GM23338 (cell line): ENCODE measurements around the gene CXXC5. TPM values are rescaled to one million over a fixed set of nuclear protein-coding genes. Genes with fewer than 3 reads are reported as not detected.

Source experiments
- ATAC-seq: fragments of 200-7000 bp; cut with Tn5 transposase; 3 replicates; pipeline ENCODE4 v1.9.1; 2020
- DNase-seq: peaks from one replicate; pipeline ENCODE4 v3.0.0-alpha.2; 2015; ENCODE audit warnings: low spot score
- H2AFZ ChIP-seq: fragments of 200-600 bp; sonication (generic); 2 replicates; pipeline ENCODE4 v1.8.0; 2016; ENCODE audit warnings: antibody characterized with exemption, mild to moderate bottlenecking, moderate library complexity
- H3F3A ChIP-seq: fragments of 200-600 bp; sonication (generic); replicated peaks from 2 replicates; pipeline ENCODE4 v1.8.0; 2017; ENCODE audit warnings: antibody characterized with exemption, mixed run types, low read depth
- H3K27ac ChIP-seq: fragments of 200-600 bp; sonication (generic); 2 replicates; pipeline ENCODE4 v1.6.1; 2016; ENCODE audit warnings: low read depth
- H3K27me3 ChIP-seq: fragments of 200-600 bp; sonication (generic); 2 replicates; pipeline ENCODE4 v1.8.0; 2016; ENCODE audit warnings: mild to moderate bottlenecking, mixed run types, moderate library complexity; ENCODE audit not compliant: insufficient read depth
- H3K36me3 ChIP-seq: fragments of 200-600 bp; sonication (generic); 2 replicates; pipeline ENCODE4 v1.8.0; 2016; ENCODE audit warnings: mild to moderate bottlenecking; ENCODE audit not compliant: insufficient read depth
- H3K4me1 ChIP-seq: fragments of 200-600 bp; sonication (generic); 2 replicates; pipeline ENCODE4 v1.8.0; 2016; ENCODE audit warnings: mild to moderate bottlenecking, moderate library complexity; ENCODE audit not compliant: insufficient read depth
- H3K4me2 ChIP-seq: fragments of 200-600 bp; sonication (generic); 2 replicates; pipeline ENCODE4 v1.7.1; 2017; ENCODE audit warnings: mixed run types
- H3K4me3 ChIP-seq: fragments of 200-600 bp; sonication (generic); 2 replicates; pipeline ENCODE4 v1.6.1; 2016; ENCODE audit warnings: mixed run types
- H3K79me2 ChIP-seq: fragments of 200-600 bp; sonication (generic); replicated peaks from 2 replicates; pipeline ENCODE4 v1.8.0; 2017; ENCODE audit warnings: mild to moderate bottlenecking; ENCODE audit not compliant: insufficient read depth
- H3K9me2 ChIP-seq: fragments of 200-600 bp; sonication (generic); 2 replicates; pipeline ENCODE4 v1.8.0; 2017; ENCODE audit not compliant: insufficient read depth
- H4K20me1 ChIP-seq: fragments of 200-600 bp; sonication (generic); replicated peaks from 2 replicates; pipeline ENCODE4 v1.8.0; 2017; ENCODE audit warnings: mild to moderate bottlenecking; ENCODE audit not compliant: insufficient read depth
- H3K27ac Mint-ChIP-seq: 2 replicates; pipeline ENCODE4 v1.8.0; 2020; ENCODE audit warnings: inconsistent platforms, mild to moderate bottlenecking, moderate library complexity, mixed read lengths
- H3K27me3 Mint-ChIP-seq: 3 replicates; pipeline ENCODE4 v1.8.0; 2022; ENCODE audit warnings: low read depth, mild to moderate bottlenecking, moderate library complexity, mixed read lengths, inconsistent platforms; ENCODE audit not compliant: insufficient read depth, poor library complexity
- H3K36me3 Mint-ChIP-seq: 3 replicates; pipeline ENCODE4 v1.8.0; 2021; ENCODE audit warnings: low read depth, mild to moderate bottlenecking, inconsistent platforms, moderate library complexity, mixed read lengths
- H3K4me1 Mint-ChIP-seq: 3 replicates; pipeline ENCODE4 v1.8.0; 2020; ENCODE audit warnings: mild to moderate bottlenecking, inconsistent platforms, mixed read lengths
- H3K4me3 Mint-ChIP-seq: 3 replicates; pipeline ENCODE4 v1.8.0; 2021; ENCODE audit warnings: moderate library complexity, mild to moderate bottlenecking, inconsistent platforms, mixed read lengths
- H3K9me3 Mint-ChIP-seq: 3 replicates; pipeline ENCODE4 v1.8.0; 2020; ENCODE audit warnings: moderate library complexity, mild to moderate bottlenecking, inconsistent platforms, mixed read lengths
- CREB1 ChIP-seq: fragments of 250-450 bp; sonication (Bioruptor Pico); IDR thresholded peaks from 2 replicates; pipeline ENCODE4 v1.5.0; 2020; ENCODE audit warnings: low read depth, mild to moderate bottlenecking, moderate library complexity
- EZH2phosphoT487 ChIP-seq: fragments of 200-600 bp; sonication (generic); IDR thresholded peaks from one replicate; pipeline ENCODE4 v1.8.1; 2018; ENCODE audit warnings: antibody characterized with exemption; ENCODE audit not compliant: unreplicated experiment
- JUNB ChIP-seq: IDR thresholded peaks from one replicate; pipeline ENCODE4 v1.6.1; 2016; ENCODE audit warnings: antibody characterized with exemption; ENCODE audit not compliant: unreplicated experiment
- NANOG ChIP-seq: IDR thresholded peaks from 2 replicates; pipeline ENCODE4 v1.6.1; 2016; ENCODE audit warnings: antibody characterized with exemption, borderline replicate concordance
- POLR2AphosphoS5 ChIP-seq: IDR thresholded peaks from 2 replicates; pipeline ENCODE4 v1.6.1; 2016; ENCODE audit warnings: antibody characterized with exemption, low read depth
- ZNF114 ChIP-seq: fragments of 250-450 bp; sonication (Bioruptor Pico); IDR thresholded peaks from 2 replicates; pipeline ENCODE4 v1.5.0; 2020; ENCODE audit warnings: mild to moderate bottlenecking, moderate library complexity
- ZNF331 ChIP-seq: fragments of 250-450 bp; sonication (Bioruptor Pico); IDR thresholded peaks from 2 replicates; pipeline ENCODE4 v1.5.0; 2020; ENCODE audit warnings: low read depth, mild to moderate bottlenecking, moderate library complexity
- polyA plus RNA-seq: library from polyadenylated mRNA; unstranded; fragments of >200 nt; fragmentation: Nextera tagmentation; extraction: Ambion mirVana; gene quantifications from 2 replicates; pipeline ENCODE4 v1.2.1, GENCODE V29; 2016
- total RNA-seq: library from RNA; depleted of rRNA; stranded (reverse); fragments of >200 nt; shearing (Covaris generic); gene quantifications from 2 replicates; pipeline ENCODE4 v1.2.3, GENCODE V29; 2014
- TF ChIP-seq, protein P1 (sequence below), 2 experiments: fragments of 200-600 bp in 1 of 2; sonication (generic) in 1 of 2; conservative IDR thresholded peaks; 2 replicates each; pipeline versions ENCODE4 v1.5.1 to v1.6.1; 2016 to 2017; ENCODE audit warnings: antibody characterized with exemption in 2 of 2, low read depth in 2 of 2, mild to moderate bottlenecking in 2 of 2, moderate library complexity in 1 of 2

CXXC5 gene
- total and polyA plus RNA-seq, 2 experiments from 2014 or later, result 63.3 to 111 TPM

- TF ChIP-seq ZNF331 (CRISPR knock-in tag), result no peak
- no peak for TF ChIP-seq CREB1 (CRISPR knock-in tag)
- no peak for TF ChIP-seq EZH2phosphoT487
- no peak for TF ChIP-seq JUNB
- TF ChIP-seq ZNF114, result no peak
- TF ChIP-seq NANOG, result no peak
- TF ChIP-seq, protein P1, sequence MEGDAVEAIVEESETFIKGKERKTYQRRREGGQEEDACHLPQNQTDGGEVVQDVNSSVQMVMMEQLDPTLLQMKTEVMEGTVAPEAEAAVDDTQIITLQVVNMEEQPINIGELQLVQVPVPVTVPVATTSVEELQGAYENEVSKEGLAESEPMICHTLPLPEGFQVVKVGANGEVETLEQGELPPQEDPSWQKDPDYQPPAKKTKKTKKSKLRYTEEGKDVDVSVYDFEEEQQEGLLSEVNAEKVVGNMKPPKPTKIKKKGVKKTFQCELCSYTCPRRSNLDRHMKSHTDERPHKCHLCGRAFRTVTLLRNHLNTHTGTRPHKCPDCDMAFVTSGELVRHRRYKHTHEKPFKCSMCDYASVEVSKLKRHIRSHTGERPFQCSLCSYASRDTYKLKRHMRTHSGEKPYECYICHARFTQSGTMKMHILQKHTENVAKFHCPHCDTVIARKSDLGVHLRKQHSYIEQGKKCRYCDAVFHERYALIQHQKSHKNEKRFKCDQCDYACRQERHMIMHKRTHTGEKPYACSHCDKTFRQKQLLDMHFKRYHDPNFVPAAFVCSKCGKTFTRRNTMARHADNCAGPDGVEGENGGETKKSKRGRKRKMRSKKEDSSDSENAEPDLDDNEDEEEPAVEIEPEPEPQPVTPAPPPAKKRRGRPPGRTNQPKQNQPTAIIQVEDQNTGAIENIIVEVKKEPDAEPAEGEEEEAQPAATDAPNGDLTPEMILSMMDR (conservative IDR thresholded peaks at IDR 0.05; ENCODE audit: low read depth in 2 of 2), result no peak
- Histone ChIP-seq H3K36me3 (no peaks in the 10 kb centered on the region), H3K9me2 (no peaks in the 10 kb centered on the region), H3K4me2 (peak overlapping the region; percentile 26; the same call in 1 of the 2 replicates), H3F3A (peaks cover 18% of the 10 kb centered on the region), H2AFZ (no peak overlapping the region), H3K27ac (peak overlapping the region; percentile 50; the same call in 1 of the 2 replicates), H3K27me3 (no peaks in the 10 kb centered on the region), H3K79me2 (peaks cover 93% of the 10 kb centered on the region), H3K4me1 (peaks cover 43% of the 10 kb centered on the region), H3K4me3 (no peak overlapping the region), H4K20me1 (peaks cover 79% of the 10 kb centered on the region)
- no peak overlapping the region for H3K4me3 Mint-ChIP-seq
- ATAC-seq (peak; percentile 7), DNase-seq (no peak)
- no peaks in the 10 kb centered on the region; the same call in 2 of the 3 replicates for H3K9me3 Mint-ChIP-seq
- peak overlapping the region; percentile 58; the same call in 1 of the 2 replicates for H3K27ac Mint-ChIP-seq
- H3K4me1 Mint-ChIP-seq, result peaks cover 71% of the 10 kb centered on the region
- H3K27me3 Mint-ChIP-seq, result peaks cover 22% of the 10 kb centered on the region
- peaks cover 4% of the 10 kb centered on the region; the same call in 2 of the 3 replicates for H3K36me3 Mint-ChIP-seq
These were observed 23.1 kb downstream of the CXXC5 start for GRCh38 chr5:139671096-139671841.

GRCh38 chr5:139675213-139675612 lies 27.1 kb downstream of the CXXC5 start:
- H3K4me2 ChIP-seq, result no peak overlapping the region
- DNase-seq (no peak), ATAC-seq (no peak)
- H3K4me1 Mint-ChIP-seq, result peaks cover 57% of the 10 kb centered on the region
- no peak overlapping the region for H3K27ac ChIP-seq
- no peak overlapping the region for H2AFZ ChIP-seq
- H3K27me3 ChIP-seq, result no peaks in the 10 kb centered on the region
- H3K9me3 Mint-ChIP-seq, result no peaks in the 10 kb centered on the region
- no peaks in the 10 kb centered on the region for H3K36me3 ChIP-seq
- TF ChIP-seq, protein P1 (conservative IDR thresholded peaks at IDR 0.05; ENCODE audit: low read depth in 2 of 2), result no peak
- TF ChIP-seq POLR2AphosphoS5, result 0 out of 2 replicates have a peak, but pooled peaks have one; percentile 16
- H3K9me2 ChIP-seq, result no peaks in the 10 kb centered on the region
- peaks cover 25% of the 10 kb centered on the region for H3K4me1 ChIP-seq
- peaks cover 21% of the 10 kb centered on the region for H3K27me3 Mint-ChIP-seq
- H3K4me3 ChIP-seq, result no peak overlapping the region
- no peak overlapping the region; the same call in 1 of the 2 replicates for H3K27ac Mint-ChIP-seq
- peaks cover 72% of the 10 kb centered on the region for H4K20me1 ChIP-seq
- H3F3A ChIP-seq, result 0 out of 2 replicates have a peak, but pooled peaks cover 21% of the 10 kb centered on the region
- peaks cover 12% of the 10 kb centered on the region for H3K36me3 Mint-ChIP-seq
- no peak overlapping the region for H3K4me3 Mint-ChIP-seq
- H3K79me2 ChIP-seq, result peaks cover 78% of the 10 kb centered on the region
